Measurements from ENCODE around the gene CLSTN1. TPM values are rescaled to one million over a fixed set of nuclear protein-coding genes. Genes with fewer than 3 reads are reported as not detected.

The CLSTN1 gene
- total and polyA plus RNA-seq, 2 experiments from 2014 or later: 56.8 to 67.8 TPM

GRCh38 chr1:9835404-9835757 is 11.6 kb upstream of the CLSTN1 start:
- Histone ChIP-seq H3K4me1 (ENCODE audit: insufficient read depth) (no peaks in the 10 kb centered on the region), H3K27ac (no peak overlapping the region), H4K20me1 (ENCODE audit: insufficient read depth) (no peaks in the 10 kb centered on the region), H3K4me3 (no peak overlapping the region), H3K27me3 (replicated peaks; ENCODE audit: insufficient read depth) (no peaks in the 10 kb centered on the region), H3K79me2 (ENCODE audit: insufficient read depth) (no peaks in the 10 kb centered on the region), H2AFZ (no peak overlapping the region), H3K36me3 (ENCODE audit: low read depth) (no peaks in the 10 kb centered on the region), H3K9me2 (ENCODE audit: insufficient read depth) (no peaks in the 10 kb centered on the region), H3K9ac (no peak overlapping the region), H3F3A (ENCODE audit: insufficient read depth) (no peaks in the 10 kb centered on the region), H3K4me2 (ENCODE audit: unreplicated experiment) (no peak overlapping the region), H3K9me3 (ENCODE audit: low read depth) (no peaks in the 10 kb centered on the region)
- in situ Hi-C loops (cut with MboI): no loop called here
- TF ChIP-seq EZH2 (IDR thresholded peaks at IDR 0.05; ENCODE audit: insufficient read depth, poor library complexity, severe bottlenecking) (no peak), EZH2phosphoT487 (IDR thresholded peaks at IDR 0.05; ENCODE audit: insufficient read depth, low read depth) (no peak)
- 69 to 70% methylated on average over 9 of the region's 9 CpGs for WGBS, 2 experiments (ENCODE audit: low coverage in 1 of 2, low lambda C conversion rate in 2 of 2, missing lambda C conversion rate in 2 of 2)
- no peak for DNase-seq

GRCh38 chr1:9833632-9834031 is 9.9 kb upstream of the CLSTN1 start:
- no peak overlapping the region for H3K9ac ChIP-seq
- H3K4me3 ChIP-seq: no peak overlapping the region
- TF ChIP-seq EZH2phosphoT487 (IDR thresholded peaks at IDR 0.05; ENCODE audit: insufficient read depth, low read depth) (no peak), EZH2 (IDR thresholded peaks at IDR 0.05; ENCODE audit: insufficient read depth, poor library complexity, severe bottlenecking) (no peak)
- no peaks in the 10 kb centered on the region for H3F3A ChIP-seq (ENCODE audit: insufficient read depth)
- H3K27me3 ChIP-seq (replicated peaks; ENCODE audit: insufficient read depth): no peaks in the 10 kb centered on the region
- no peak overlapping the region for H3K27ac ChIP-seq
- no peaks in the 10 kb centered on the region for H3K4me1 ChIP-seq (ENCODE audit: insufficient read depth)
- H3K9me3 ChIP-seq (ENCODE audit: low read depth): no peaks in the 10 kb centered on the region
- H3K36me3 ChIP-seq (ENCODE audit: low read depth): no peaks in the 10 kb centered on the region
- no peak overlapping the region for H3K4me2 ChIP-seq (ENCODE audit: unreplicated experiment)
- 79 to 83% methylated on average over 3 of the region's 3 CpGs for WGBS, 2 experiments (ENCODE audit: low coverage in 1 of 2, low lambda C conversion rate in 2 of 2, missing lambda C conversion rate in 2 of 2)
- H3K9me2 ChIP-seq (ENCODE audit: insufficient read depth): no peaks in the 10 kb centered on the region
- no peak overlapping the region for H2AFZ ChIP-seq
- in situ Hi-C loops (cut with MboI): no loop called here
- no peaks in the 10 kb centered on the region for H4K20me1 ChIP-seq (ENCODE audit: insufficient read depth)
- no peaks in the 10 kb centered on the region for H3K79me2 ChIP-seq (ENCODE audit: insufficient read depth)
- no peak for DNase-seq

- peak; percentile 85 for DNase-seq
- Histone ChIP-seq H3K4me2 (ENCODE audit: unreplicated experiment) (peak overlapping the region; percentile 5), H3K79me2 (ENCODE audit: insufficient read depth) (peaks cover 2% of the 10 kb centered on the region; the same call in 1 of the 2 replicates), H3K4me3 (no peak overlapping the region), H3K9ac (no peak overlapping the region), H3K9me2 (ENCODE audit: insufficient read depth) (no peaks in the 10 kb centered on the region), H3K4me1 (ENCODE audit: insufficient read depth) (peaks cover 29% of the 10 kb centered on the region), H3K27me3 (replicated peaks; ENCODE audit: insufficient read depth) (no peaks in the 10 kb centered on the region), H2AFZ (peak overlapping the region; percentile 5; the same call in 1 of the 2 replicates), H3F3A (ENCODE audit: insufficient read depth) (peaks cover 27% of the 10 kb centered on the region), H4K20me1 (ENCODE audit: insufficient read depth) (no peaks in the 10 kb centered on the region), H3K36me3 (ENCODE audit: low read depth) (no peaks in the 10 kb centered on the region), H3K9me3 (ENCODE audit: low read depth) (no peaks in the 10 kb centered on the region), H3K27ac (no peak overlapping the region)
- in situ Hi-C loops (cut with MboI): no loop called here
- TF ChIP-seq EZH2 (IDR thresholded peaks at IDR 0.05; ENCODE audit: insufficient read depth, poor library complexity, severe bottlenecking): no peak
- TF ChIP-seq EZH2phosphoT487 (IDR thresholded peaks at IDR 0.05; ENCODE audit: insufficient read depth, low read depth): no peak
- 67% methylated on average over 24 of the region's 24 CpGs for WGBS, 2 experiments (ENCODE audit: low coverage in 1 of 2, low lambda C conversion rate in 2 of 2, missing lambda C conversion rate in 2 of 2)
Measured at GRCh38 chr1:9827558-9828185, 3.9 kb upstream of the CLSTN1 start.

GRCh38 chr1:9826616-9827015 is 2.9 kb upstream of the CLSTN1 start:
- Histone ChIP-seq H3K4me3 (no peak overlapping the region), H3K79me2 (ENCODE audit: insufficient read depth) (peaks cover 12% of the 10 kb centered on the region), H3K4me2 (ENCODE audit: unreplicated experiment) (no peak overlapping the region), H3K36me3 (ENCODE audit: low read depth) (no peaks in the 10 kb centered on the region), H3K9me3 (ENCODE audit: low read depth) (no peaks in the 10 kb centered on the region), H3F3A (ENCODE audit: insufficient read depth) (peaks cover 35% of the 10 kb centered on the region), H3K9me2 (ENCODE audit: insufficient read depth) (no peaks in the 10 kb centered on the region), H4K20me1 (ENCODE audit: insufficient read depth) (0 out of 2 replicates have a peak, but pooled peaks cover 4% of the 10 kb centered on the region), H3K27ac (no peak overlapping the region), H3K9ac (no peak overlapping the region), H3K4me1 (ENCODE audit: insufficient read depth) (peaks cover 38% of the 10 kb centered on the region), H3K27me3 (replicated peaks; ENCODE audit: insufficient read depth) (no peaks in the 10 kb centered on the region), H2AFZ (no peak overlapping the region)
- TF ChIP-seq EZH2phosphoT487 (IDR thresholded peaks at IDR 0.05; ENCODE audit: insufficient read depth, low read depth): no peak
- no peak for TF ChIP-seq EZH2 (IDR thresholded peaks at IDR 0.05; ENCODE audit: insufficient read depth, poor library complexity, severe bottlenecking)
- DNase-seq: peak; percentile 7
- 98% methylated on average over 3 of the region's 3 CpGs for WGBS, 2 experiments (ENCODE audit: low coverage in 1 of 2, low lambda C conversion rate in 2 of 2, missing lambda C conversion rate in 2 of 2)
- in situ Hi-C loops (cut with MboI): no loop called here
